ENCODE measurements around the gene CCDC91. TPM values are rescaled to one million over a fixed set of nuclear protein-coding genes. Genes with fewer than 3 reads are reported as not detected.
"Not testable (repeated sequence)": the region's sequence is repeated elsewhere in the genome, so short reads cannot be mapped to it uniquely, and the experiment has no call there.

The CCDC91 gene
- total and polyA plus RNA-seq, 4 experiments from 2014 or later = 56.9 to 88.4 (median 70.8) TPM

GRCh38 chr12:28367993-28368392 is 177.7 kb downstream of the CCDC91 start:
- Mint-ChIP-seq H3K4me3 (no peak overlapping the region), H3K27ac (no peak overlapping the region), H3K36me3 (peaks cover 76 to 86% of the 10 kb centered on the region in 2 donors), H3K27me3 (no peaks in the 10 kb centered on the region), H3K4me1 (peaks cover 0 to 2% (median 0%) of the 10 kb centered on the region in 4 donors), H3K9me3 (peaks cover 5 to 57% (median 39%) of the 10 kb centered on the region in 8 donors)
- intact Hi-C loops (cut with micrococcal nuclease) = no loop called here
- peaks cover 3 to 16% of the 10 kb centered on the region in 2 donors for H3K9me3 ChIP-seq (ENCODE audit: control insufficient read depth in 1 of 2, low read length in 2 of 2)
- peaks cover 6% of the 10 kb centered on the region for H3K36me3 ChIP-seq (ENCODE audit: insufficient read depth, low read length)
- no peak overlapping the region for H3K4me3 ChIP-seq (ENCODE audit: low read length in 2 of 2)
- H3K27ac ChIP-seq (ENCODE audit: low read depth, low read length) = no peak overlapping the region
- CTCF ChIA-PET (ENCODE audit: partially characterized antibody) = no interaction called here
- DNase-seq = no peak
- no peaks in the 10 kb centered on the region for H3K4me1 ChIP-seq (ENCODE audit: insufficient read depth, low read length)
- H3K27me3 ChIP-seq (ENCODE audit: insufficient read depth, low read length) = no peaks in the 10 kb centered on the region
- POLR2A ChIA-PET (ENCODE audit: partially characterized antibody) = no interaction called here

- no peak overlapping the region for H3K4me3 Mint-ChIP-seq
- peaks cover 85 to 96% of the 10 kb centered on the region in 2 donors for H3K36me3 Mint-ChIP-seq
- Histone ChIP-seq H3K27me3 (ENCODE audit: insufficient read depth, low read length) (no peaks in the 10 kb centered on the region), H3K9me3 (ENCODE audit: control insufficient read depth in 1 of 2, low read length in 2 of 2) (peaks cover 3 to 16% of the 10 kb centered on the region in 2 donors), H3K36me3 (ENCODE audit: insufficient read depth, low read length) (peaks cover 6% of the 10 kb centered on the region), H3K27ac (ENCODE audit: low read depth, low read length) (no peak overlapping the region), H3K4me3 (ENCODE audit: low read length in 2 of 2) (no peak overlapping the region), H3K4me1 (ENCODE audit: insufficient read depth, low read length) (no peaks in the 10 kb centered on the region)
- H3K27ac Mint-ChIP-seq = peak overlapping the region in 2 of 7 donors; percentile 59 to 79
- peaks cover 5 to 57% (median 44%) of the 10 kb centered on the region in 8 donors for H3K9me3 Mint-ChIP-seq
- no peaks in the 10 kb centered on the region for H3K27me3 Mint-ChIP-seq
- CTCF ChIA-PET (ENCODE audit: partially characterized antibody) = no interaction called here
- POLR2A ChIA-PET (ENCODE audit: partially characterized antibody) = no interaction called here
- peaks cover 0 to 4% (median 1%) of the 10 kb centered on the region in 4 donors for H3K4me1 Mint-ChIP-seq
- DNase-seq = no peak
- intact Hi-C loops (cut with micrococcal nuclease) = no loop called here
These were observed 179.2 kb downstream of the CCDC91 start for GRCh38 chr12:28369483-28369882.

GRCh38 chr12:28374556-28374955 is 184.3 kb downstream of the CCDC91 start:
- no peak overlapping the region for H3K27ac Mint-ChIP-seq
- no peaks in the 10 kb centered on the region for H3K27me3 ChIP-seq (ENCODE audit: insufficient read depth, low read length)
- H3K36me3 Mint-ChIP-seq = peaks cover 62 to 69% of the 10 kb centered on the region in 2 donors
- intact Hi-C loops (cut with micrococcal nuclease) = no loop called here
- no peaks in the 10 kb centered on the region for H3K27me3 Mint-ChIP-seq
- peaks cover 0 to 35% (median 23%) of the 10 kb centered on the region in 8 donors for H3K9me3 Mint-ChIP-seq
- peaks cover 0 to 4% (median 3%) of the 10 kb centered on the region in 4 donors for H3K4me1 Mint-ChIP-seq
- H3K9me3 ChIP-seq (ENCODE audit: control insufficient read depth in 1 of 2, low read length in 2 of 2) = peaks cover 0 to 6% of the 10 kb centered on the region in 2 donors
- ChIA-PET POLR2A (ENCODE audit: partially characterized antibody) (no interaction called here), CTCF (ENCODE audit: partially characterized antibody) (no interaction called here)
- H3K4me3 Mint-ChIP-seq = no peak overlapping the region
- no peaks in the 10 kb centered on the region for H3K36me3 ChIP-seq (ENCODE audit: insufficient read depth, low read length)
- no peak overlapping the region for H3K4me3 ChIP-seq (ENCODE audit: low read length in 2 of 2)
- no peak overlapping the region for H3K27ac ChIP-seq (ENCODE audit: low read depth, low read length)
- DNase-seq = no peak
- no peaks in the 10 kb centered on the region for H3K4me1 ChIP-seq (ENCODE audit: insufficient read depth, low read length)

- ChIA-PET CTCF (ENCODE audit: partially characterized antibody) (no interaction called here), POLR2A (ENCODE audit: partially characterized antibody) (no interaction called here)
- no peak overlapping the region for H3K27ac ChIP-seq (ENCODE audit: low read depth, low read length)
- H3K27me3 Mint-ChIP-seq = no peaks in the 10 kb centered on the region
- H3K4me3 Mint-ChIP-seq = no peak overlapping the region
- H3K36me3 Mint-ChIP-seq = peaks cover 37 to 55% of the 10 kb centered on the region in 2 donors
- no peak overlapping the region for H3K27ac Mint-ChIP-seq
- no peaks in the 10 kb centered on the region for H3K27me3 ChIP-seq (ENCODE audit: insufficient read depth, low read length)
- no peak for DNase-seq
- H3K4me1 Mint-ChIP-seq = peaks cover 0 to 4% (median 1%) of the 10 kb centered on the region in 4 donors
- H3K9me3 ChIP-seq (ENCODE audit: control insufficient read depth in 1 of 2, low read length in 2 of 2) = no peaks in the 10 kb centered on the region
- H3K36me3 ChIP-seq (ENCODE audit: insufficient read depth, low read length) = no peaks in the 10 kb centered on the region
- H3K4me1 ChIP-seq (ENCODE audit: insufficient read depth, low read length) = no peaks in the 10 kb centered on the region
- H3K9me3 Mint-ChIP-seq = peaks cover 0 to 9% (median 2%) of the 10 kb centered on the region in 8 donors
- intact Hi-C loops (cut with micrococcal nuclease) = no loop called here
- H3K4me3 ChIP-seq (ENCODE audit: low read length in 2 of 2) = no peak overlapping the region
These were observed 188.5 kb downstream of the CCDC91 start for GRCh38 chr12:28378736-28379135.

- intact Hi-C loops (cut with micrococcal nuclease); CTCF ChIA-PET (ENCODE audit: partially characterized antibody); H3K27ac ChIP-seq (ENCODE audit: low read depth, low read length); H3K9me3 ChIP-seq (ENCODE audit: control insufficient read depth in 1 of 2, low read length in 2 of 2); H3K4me3 ChIP-seq (ENCODE audit: low read length in 2 of 2); H3K9me3 Mint-ChIP-seq; H3K27ac Mint-ChIP-seq; H3K4me1 ChIP-seq (ENCODE audit: insufficient read depth, low read length); H3K4me1 Mint-ChIP-seq; H3K4me3 Mint-ChIP-seq; H3K27me3 ChIP-seq (ENCODE audit: insufficient read depth, low read length); H3K36me3 ChIP-seq (ENCODE audit: insufficient read depth, low read length); DNase-seq; H3K27me3 Mint-ChIP-seq; POLR2A ChIA-PET (ENCODE audit: partially characterized antibody): not testable (repeated sequence)
- peaks cover 34 to 48% of the 10 kb centered on the region in 2 donors for H3K36me3 Mint-ChIP-seq
These were observed 189.5 kb downstream of the CCDC91 start for GRCh38 chr12:28379779-28380178.

GRCh38 chr12:28383368-28383767 is 193.1 kb downstream of the CCDC91 start:
- no peak overlapping the region for H3K27ac ChIP-seq (ENCODE audit: low read depth, low read length)
- peaks cover 0 to 6% (median 2%) of the 10 kb centered on the region in 8 donors for H3K9me3 Mint-ChIP-seq
- no peak overlapping the region for H3K27ac Mint-ChIP-seq
- no peaks in the 10 kb centered on the region for H3K27me3 Mint-ChIP-seq
- H3K4me1 ChIP-seq (ENCODE audit: insufficient read depth, low read length) = no peaks in the 10 kb centered on the region
- H3K36me3 Mint-ChIP-seq = peaks cover 43 to 59% of the 10 kb centered on the region in 2 donors
- no peaks in the 10 kb centered on the region for H3K27me3 ChIP-seq (ENCODE audit: insufficient read depth, low read length)
- H3K36me3 ChIP-seq (ENCODE audit: insufficient read depth, low read length) = no peaks in the 10 kb centered on the region
- DNase-seq = no peak
- intact Hi-C loops (cut with micrococcal nuclease) = no loop called here
- POLR2A ChIA-PET (ENCODE audit: partially characterized antibody) = no interaction called here
- no peaks in the 10 kb centered on the region for H3K4me1 Mint-ChIP-seq
- CTCF ChIA-PET (ENCODE audit: partially characterized antibody) = no interaction called here
- H3K9me3 ChIP-seq (ENCODE audit: control insufficient read depth in 1 of 2, low read length in 2 of 2) = no peaks in the 10 kb centered on the region
- H3K4me3 ChIP-seq (ENCODE audit: low read length in 2 of 2) = no peak overlapping the region
- H3K4me3 Mint-ChIP-seq = no peak overlapping the region

- ChIA-PET POLR2A (ENCODE audit: partially characterized antibody) (no interaction called here), CTCF (ENCODE audit: partially characterized antibody) (no interaction called here)
- Histone ChIP-seq H3K4me3 (ENCODE audit: low read length in 2 of 2) (no peak overlapping the region), H3K36me3 (ENCODE audit: insufficient read depth, low read length) (peaks cover 3% of the 10 kb centered on the region), H3K9me3 (ENCODE audit: control insufficient read depth in 1 of 2, low read length in 2 of 2) (no peaks in the 10 kb centered on the region), H3K4me1 (ENCODE audit: insufficient read depth, low read length) (no peaks in the 10 kb centered on the region), H3K27ac (ENCODE audit: low read depth, low read length) (no peak overlapping the region), H3K27me3 (ENCODE audit: insufficient read depth, low read length) (no peaks in the 10 kb centered on the region)
- Mint-ChIP-seq H3K36me3 (peaks cover 65 to 66% of the 10 kb centered on the region in 2 donors), H3K27ac (no peak overlapping the region), H3K4me3 (no peak overlapping the region), H3K4me1 (peaks cover 0 to 2% (median 0%) of the 10 kb centered on the region in 4 donors), H3K9me3 (peaks cover 0 to 2% (median 0%) of the 10 kb centered on the region in 8 donors), H3K27me3 (no peaks in the 10 kb centered on the region)
- no peak for DNase-seq
- intact Hi-C loops (cut with micrococcal nuclease) = no loop called here
These were observed 198.6 kb downstream of the CCDC91 start for GRCh38 chr12:28388879-28389278.

- Mint-ChIP-seq H3K4me3 (no peak overlapping the region), H3K27ac (no peak overlapping the region), H3K9me3 (peaks cover 0 to 2% (median 0%) of the 10 kb centered on the region in 8 donors), H3K36me3 (peaks cover 74 to 76% of the 10 kb centered on the region in 2 donors), H3K4me1 (peaks cover 0 to 2% (median 0%) of the 10 kb centered on the region in 4 donors), H3K27me3 (no peaks in the 10 kb centered on the region)
- peaks cover 3% of the 10 kb centered on the region for H3K36me3 ChIP-seq (ENCODE audit: insufficient read depth, low read length)
- no peak overlapping the region for H3K27ac ChIP-seq (ENCODE audit: low read depth, low read length)
- no peaks in the 10 kb centered on the region for H3K27me3 ChIP-seq (ENCODE audit: insufficient read depth, low read length)
- no peaks in the 10 kb centered on the region for H3K4me1 ChIP-seq (ENCODE audit: insufficient read depth, low read length)
- no peak for DNase-seq
- intact Hi-C loops (cut with micrococcal nuclease) = no loop called here
- H3K4me3 ChIP-seq (ENCODE audit: low read length in 2 of 2) = no peak overlapping the region
- H3K9me3 ChIP-seq (ENCODE audit: control insufficient read depth in 1 of 2, low read length in 2 of 2) = no peaks in the 10 kb centered on the region
- ChIA-PET POLR2A (ENCODE audit: partially characterized antibody) (no interaction called here), CTCF (ENCODE audit: partially characterized antibody) (no interaction called here)
These were observed 199.9 kb downstream of the CCDC91 start for GRCh38 chr12:28390206-28390605.
